WI38 (cell line): ENCODE results near the gene RPL31.

Experiments used
- H3K4me3 ChIP-seq: 2 replicates; pipeline ENCODE4 v1.5.1; 2011; ENCODE audit warnings: low read depth, mild to moderate bottlenecking, control low read depth, low read length
- TF ChIP-seq, protein P1 (sequence below): IDR thresholded peaks from 2 replicates; pipeline ENCODE4 v1.5.1; 2012; ENCODE audit warnings: low read depth, mild to moderate bottlenecking, control low read depth, low read length

Gene RPL31

DNA sequence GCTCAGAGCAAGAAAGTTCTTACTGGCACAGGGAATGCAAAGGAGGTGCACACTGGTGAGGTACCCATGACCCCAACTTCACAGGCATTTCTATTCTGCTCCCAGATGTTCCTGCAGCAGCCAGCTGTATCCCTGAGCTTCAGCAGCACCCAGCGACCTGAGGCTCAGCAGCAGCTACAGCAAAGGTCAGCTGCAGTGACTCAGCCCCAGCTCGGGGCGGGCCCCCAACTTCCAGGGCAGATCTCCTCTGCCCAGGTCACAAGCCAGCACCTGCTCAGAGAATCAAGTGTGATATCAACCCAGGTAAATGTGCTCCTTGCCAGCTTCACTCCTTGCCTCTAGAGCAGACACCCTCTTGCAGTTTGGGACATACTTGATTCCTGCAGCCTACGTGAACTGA lies 14.1 kb upstream of the RPL31 start:
- H3K4me3 ChIP-seq: no peak overlapping the region
- TF ChIP-seq, protein P1, sequence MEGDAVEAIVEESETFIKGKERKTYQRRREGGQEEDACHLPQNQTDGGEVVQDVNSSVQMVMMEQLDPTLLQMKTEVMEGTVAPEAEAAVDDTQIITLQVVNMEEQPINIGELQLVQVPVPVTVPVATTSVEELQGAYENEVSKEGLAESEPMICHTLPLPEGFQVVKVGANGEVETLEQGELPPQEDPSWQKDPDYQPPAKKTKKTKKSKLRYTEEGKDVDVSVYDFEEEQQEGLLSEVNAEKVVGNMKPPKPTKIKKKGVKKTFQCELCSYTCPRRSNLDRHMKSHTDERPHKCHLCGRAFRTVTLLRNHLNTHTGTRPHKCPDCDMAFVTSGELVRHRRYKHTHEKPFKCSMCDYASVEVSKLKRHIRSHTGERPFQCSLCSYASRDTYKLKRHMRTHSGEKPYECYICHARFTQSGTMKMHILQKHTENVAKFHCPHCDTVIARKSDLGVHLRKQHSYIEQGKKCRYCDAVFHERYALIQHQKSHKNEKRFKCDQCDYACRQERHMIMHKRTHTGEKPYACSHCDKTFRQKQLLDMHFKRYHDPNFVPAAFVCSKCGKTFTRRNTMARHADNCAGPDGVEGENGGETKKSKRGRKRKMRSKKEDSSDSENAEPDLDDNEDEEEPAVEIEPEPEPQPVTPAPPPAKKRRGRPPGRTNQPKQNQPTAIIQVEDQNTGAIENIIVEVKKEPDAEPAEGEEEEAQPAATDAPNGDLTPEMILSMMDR: no peak

DNA sequence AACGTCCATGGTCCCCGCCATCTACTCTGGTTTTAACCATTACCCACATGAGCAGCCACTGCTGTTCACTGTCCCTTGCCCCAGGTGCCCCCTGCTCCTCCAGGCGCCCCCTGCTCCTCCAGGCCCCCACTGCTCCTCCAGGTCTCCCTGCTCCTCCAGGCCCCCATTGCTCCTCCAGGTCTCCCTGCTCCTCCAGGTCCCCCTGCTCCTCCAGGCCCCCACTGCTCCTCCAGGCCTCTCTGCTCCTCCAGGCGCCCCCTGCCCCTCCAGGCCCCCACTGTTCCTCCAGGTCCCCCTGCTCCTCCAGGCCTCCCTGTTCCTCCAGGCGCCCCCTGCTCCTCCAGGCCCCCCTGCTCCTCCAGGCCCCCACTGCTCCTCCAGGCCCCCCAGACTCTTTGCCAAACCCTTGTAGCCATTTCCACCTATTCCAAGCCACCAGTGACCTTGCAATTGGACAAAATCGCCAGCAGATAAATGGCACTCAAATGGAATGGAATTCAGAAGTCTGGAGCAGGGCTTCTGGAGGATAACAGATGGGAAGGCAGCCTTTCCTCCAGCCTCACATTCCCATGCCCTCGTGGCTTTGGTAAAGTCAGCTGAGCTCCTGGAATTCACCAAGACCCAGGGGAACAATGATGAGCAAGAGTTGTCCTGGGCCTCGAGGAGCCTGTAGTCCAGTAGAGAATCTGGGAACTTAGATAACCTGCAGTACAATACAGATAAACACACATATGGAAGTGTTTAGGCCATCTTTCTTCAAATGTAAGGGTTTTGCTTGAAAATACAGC lies 13.3 kb upstream of the RPL31 start:
- TF ChIP-seq, protein P1: no peak
- no peak overlapping the region for H3K4me3 ChIP-seq

DNA sequence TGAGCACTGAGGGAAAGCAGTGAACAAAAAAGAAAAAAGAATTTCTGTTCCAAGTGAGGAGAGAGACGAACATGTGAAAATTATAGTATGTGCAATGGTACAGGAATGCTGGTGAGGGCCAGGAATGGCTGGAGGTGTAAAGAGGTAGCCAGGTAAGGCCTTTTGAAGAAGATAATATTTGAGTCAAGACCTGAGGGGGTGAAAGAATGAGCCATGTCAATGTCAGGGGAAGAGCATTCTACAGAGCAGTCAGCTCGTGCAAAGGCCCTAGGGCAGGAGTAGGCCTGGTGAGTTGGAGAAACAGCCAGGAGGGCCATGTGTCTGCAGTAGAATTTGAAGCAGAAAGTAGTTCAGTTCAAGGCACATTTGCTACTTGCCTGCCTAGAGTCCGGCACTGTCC lies 12.4 kb upstream of the RPL31 start:
- no peak overlapping the region for H3K4me3 ChIP-seq
- TF ChIP-seq, protein P1: no peak

DNA sequence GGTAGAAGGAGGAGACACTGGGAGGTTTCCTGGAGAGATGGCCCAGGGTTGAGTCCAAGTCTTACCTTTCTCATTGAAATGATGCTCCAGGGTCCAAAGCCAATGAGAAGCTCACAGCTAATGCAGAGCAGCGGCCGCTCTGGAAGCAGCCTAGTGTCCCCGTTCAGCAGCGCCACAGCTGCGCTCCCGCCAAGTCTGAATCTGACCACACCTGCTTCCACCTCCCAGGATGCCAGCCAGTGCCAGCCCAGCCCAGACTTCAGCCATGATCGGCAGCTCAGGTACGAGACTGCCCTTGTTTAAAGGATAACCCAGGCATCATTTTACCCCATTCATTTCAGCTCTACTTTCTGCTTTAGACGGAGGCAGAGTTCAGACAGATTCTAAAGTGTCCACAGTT lies 11.9 kb upstream of the RPL31 start:
- H3K4me3 ChIP-seq: no peak overlapping the region
- TF ChIP-seq, protein P1: no peak

DNA sequence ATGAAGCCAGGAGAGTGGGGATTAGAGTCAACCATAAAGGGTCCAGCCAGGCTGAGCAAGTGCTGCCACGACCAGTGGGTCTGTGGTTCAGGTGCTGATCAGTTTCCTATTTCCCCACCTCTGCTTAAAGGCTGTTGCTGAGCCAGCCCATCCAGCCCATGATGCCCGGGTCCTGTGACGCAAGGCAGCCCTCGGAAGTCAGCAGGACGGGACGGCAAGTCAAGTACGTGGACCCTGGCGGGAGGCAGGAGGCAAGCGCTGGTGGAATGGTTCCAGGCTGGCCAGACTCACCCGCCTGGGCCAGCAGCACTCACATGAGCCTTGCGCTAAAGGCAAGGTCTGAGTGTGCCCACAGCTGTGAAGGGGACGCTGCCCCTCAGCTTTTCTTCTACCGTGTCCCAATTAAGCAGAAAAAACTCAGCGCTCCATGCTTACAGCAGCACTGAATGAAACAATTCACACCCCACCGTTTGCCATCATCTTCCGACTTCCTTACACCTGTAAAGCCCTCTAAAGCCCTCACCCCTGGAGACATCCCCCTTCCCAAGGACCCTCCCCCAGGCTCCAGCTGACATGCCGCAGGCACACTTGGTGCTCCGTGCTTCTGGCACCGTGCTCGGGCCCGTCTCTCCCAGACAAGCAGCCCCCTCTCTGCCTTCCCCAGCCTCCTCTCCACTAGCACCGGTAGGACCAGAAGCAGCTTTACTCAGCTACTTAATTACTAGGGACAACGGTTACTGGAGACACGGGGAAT lies 11.3 kb upstream of the RPL31 start:
- TF ChIP-seq, protein P1: no peak
- no peak overlapping the region for H3K4me3 ChIP-seq

DNA sequence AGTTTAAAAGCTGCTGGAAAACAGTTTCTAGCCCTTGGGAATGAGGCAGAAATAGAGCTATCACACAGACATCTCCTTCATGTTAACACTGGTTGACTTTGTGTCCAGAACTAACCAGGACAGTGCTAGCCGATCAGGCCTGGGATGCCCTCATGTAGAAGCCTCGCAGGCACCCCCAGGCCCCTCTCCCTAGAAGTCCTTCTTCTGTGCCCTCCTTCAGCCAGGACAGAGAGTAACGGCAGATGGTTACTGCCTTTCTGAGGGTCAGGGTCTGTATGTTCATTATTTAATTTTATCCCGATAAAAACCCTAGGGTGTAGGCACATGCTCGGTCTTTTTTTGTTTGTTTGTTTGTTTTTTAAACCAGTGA lies 10.7 kb upstream of the RPL31 start:
- TF ChIP-seq, protein P1: no peak

DNA sequence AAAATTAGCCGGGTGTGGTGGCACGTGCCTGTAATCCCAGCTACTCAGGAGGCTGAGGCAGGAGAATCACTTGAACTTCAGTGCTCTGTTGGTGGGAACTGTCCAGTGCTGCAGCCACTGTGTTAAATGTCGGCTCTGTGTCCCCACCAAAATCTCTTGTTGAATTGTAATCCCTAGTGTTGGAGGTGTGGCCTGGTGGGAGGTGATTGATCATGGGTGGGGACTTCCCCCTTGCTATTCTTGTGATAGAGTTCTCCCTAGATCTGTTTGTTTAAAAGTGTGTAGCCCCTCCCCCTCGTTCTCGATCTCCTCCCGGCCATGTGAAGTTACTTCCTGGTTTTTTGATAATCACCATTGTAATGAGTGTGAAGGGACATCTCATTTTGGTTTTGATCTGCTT lies 9.8 kb upstream of the RPL31 start:
- TF ChIP-seq, protein P1: no peak

More for the DNA sequence above, 10.7 kb upstream of the RPL31 start:
- no peak overlapping the region for H3K4me3 ChIP-seq

More for the DNA sequence above, 9.8 kb upstream of the RPL31 start:
- H3K4me3 ChIP-seq: no peak overlapping the region
